Smooth muscle cell (in vitro differentiated cells): ENCODE data around the gene MSI2. TPM values are rescaled to one million over a fixed set of nuclear protein-coding genes. Genes with fewer than 3 reads are reported as not detected.

Experiments
- DNase-seq: peaks from one replicate; lab custom pipeline; 2025; ENCODE audit not compliant: unreplicated experiment; lab: John Stamatoyannopoulos, UW
- H2AFZ ChIP-seq: fragments of 200-600 bp; sonication (generic); 2 replicates; pipeline ENCODE4 v1.6.0; 2016; ENCODE audit warnings: antibody characterized with exemption, low read depth, mild to moderate bottlenecking
- H3F3A ChIP-seq: fragments of 200-600 bp; sonication (generic); 2 replicates; pipeline ENCODE4 v1.6.0; 2017; ENCODE audit warnings: antibody characterized with exemption, low read depth
- H3K27ac ChIP-seq: fragments of 200-600 bp; sonication (generic); 2 replicates; pipeline ENCODE4 v1.5.1; 2016; ENCODE audit warnings: low read depth, mild to moderate bottlenecking
- H3K27me3 ChIP-seq: fragments of 200-600 bp; sonication (generic); 2 replicates; pipeline ENCODE4 v1.6.1; 2016; ENCODE audit warnings: low read depth, mild to moderate bottlenecking
- H3K36me3 ChIP-seq: fragments of 200-600 bp; sonication (generic); 2 replicates; pipeline ENCODE4 v1.5.1; 2016; ENCODE audit warnings: low read depth
- H3K4me1 ChIP-seq: fragments of 200-600 bp; sonication (generic); 2 replicates; pipeline ENCODE4 v1.5.1; 2016; ENCODE audit warnings: low read depth
- H3K4me2 ChIP-seq: fragments of 200-600 bp; sonication (generic); 2 replicates; pipeline ENCODE4 v1.6.0; 2016; ENCODE audit warnings: mild to moderate bottlenecking
- H3K4me3 ChIP-seq: fragments of 200-600 bp; sonication (generic); 2 replicates; pipeline ENCODE4 v1.5.1; 2016; ENCODE audit warnings: mild to moderate bottlenecking
- H3K79me2 ChIP-seq: fragments of 200-600 bp; sonication (generic); 2 replicates; pipeline ENCODE4 v1.6.0; 2016; ENCODE audit warnings: low read depth, mild to moderate bottlenecking
- H3K9ac ChIP-seq: fragments of 200-600 bp; sonication (generic); 2 replicates; pipeline ENCODE4 v1.6.0; 2016; ENCODE audit warnings: low read depth
- H3K9me3 ChIP-seq: fragments of 200-600 bp; sonication (generic); replicated peaks from 2 replicates; pipeline ENCODE4 v1.5.1; 2016; ENCODE audit warnings: low read depth
- H4K20me1 ChIP-seq: fragments of 200-600 bp; sonication (generic); 2 replicates; pipeline ENCODE4 v1.6.0; 2016; ENCODE audit warnings: low read depth
- WGBS: methylation state at CpG from one replicate; pipeline ENCODE4 v1.1.7; 2016; ENCODE audit warnings: low lambda C conversion rate; 5-methylcytosine and 5-hydroxymethylcytosine counted together
- polyA plus RNA-seq: library from polyadenylated mRNA; unstranded; fragments of >200 nt; fragmentation: Nextera tagmentation; extraction: Ambion mirVana; gene quantifications from 2 replicates; pipeline ENCODE4 v1.2.1, GENCODE V29; 2016
- total RNA-seq: library from RNA; depleted of rRNA; stranded (reverse); fragments of >200 nt; gene quantifications from 2 replicates; pipeline ENCODE4 v1.2.3, GENCODE V29; 2014
- TF ChIP-seq, protein P1 (sequence below): fragments of 200-600 bp; sonication (generic); IDR thresholded peaks from 2 replicates; pipeline ENCODE4 v1.5.1; 2017; ENCODE audit warnings: borderline replicate concordance, mild to moderate bottlenecking, antibody characterized with exemption; ENCODE audit not compliant: insufficient read depth, poor library complexity, severe bottlenecking

MSI2 gene
- total and polyA plus RNA-seq, 2 experiments from 2014 or later, result 5.7 to 36.5 TPM

DNA sequence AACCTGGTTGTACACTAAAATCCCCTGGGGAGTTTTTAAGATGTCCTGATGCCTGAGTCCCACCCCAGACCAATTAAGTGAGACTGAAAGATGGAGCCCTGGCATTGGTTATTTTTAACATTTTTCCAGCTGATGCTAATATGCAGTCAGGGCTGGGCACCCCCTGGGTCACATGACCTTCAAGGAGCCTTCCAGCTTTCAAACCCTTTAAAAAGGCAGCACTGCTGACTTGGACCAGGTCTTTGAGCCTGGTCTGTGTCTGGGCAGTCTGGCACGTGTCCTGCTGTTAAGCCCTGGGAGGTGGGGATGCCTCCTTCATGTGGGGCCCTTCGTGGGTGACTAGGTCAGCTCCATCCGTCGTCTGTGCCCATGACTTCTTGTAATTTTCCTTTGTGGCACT is 286.2 kb downstream of the MSI2 start:
- Histone ChIP-seq H3K27ac (peak overlapping the region; percentile 87), H3K4me2 (peak overlapping the region; percentile 65), H3K79me2 (peaks cover 7% of the 10 kb centered on the region), H3K36me3 (no peaks in the 10 kb centered on the region), H3K4me1 (peaks cover 69% of the 10 kb centered on the region), H2AFZ (no peak overlapping the region), H3K9me3 (no peaks in the 10 kb centered on the region), H3K4me3 (no peak overlapping the region), H3K9ac (peak overlapping the region; percentile 52), H4K20me1 (no peaks in the 10 kb centered on the region), H3K27me3 (no peaks in the 10 kb centered on the region), H3F3A (peaks cover 18% of the 10 kb centered on the region)
- DNase-seq, result no peak
- TF ChIP-seq, protein P1, sequence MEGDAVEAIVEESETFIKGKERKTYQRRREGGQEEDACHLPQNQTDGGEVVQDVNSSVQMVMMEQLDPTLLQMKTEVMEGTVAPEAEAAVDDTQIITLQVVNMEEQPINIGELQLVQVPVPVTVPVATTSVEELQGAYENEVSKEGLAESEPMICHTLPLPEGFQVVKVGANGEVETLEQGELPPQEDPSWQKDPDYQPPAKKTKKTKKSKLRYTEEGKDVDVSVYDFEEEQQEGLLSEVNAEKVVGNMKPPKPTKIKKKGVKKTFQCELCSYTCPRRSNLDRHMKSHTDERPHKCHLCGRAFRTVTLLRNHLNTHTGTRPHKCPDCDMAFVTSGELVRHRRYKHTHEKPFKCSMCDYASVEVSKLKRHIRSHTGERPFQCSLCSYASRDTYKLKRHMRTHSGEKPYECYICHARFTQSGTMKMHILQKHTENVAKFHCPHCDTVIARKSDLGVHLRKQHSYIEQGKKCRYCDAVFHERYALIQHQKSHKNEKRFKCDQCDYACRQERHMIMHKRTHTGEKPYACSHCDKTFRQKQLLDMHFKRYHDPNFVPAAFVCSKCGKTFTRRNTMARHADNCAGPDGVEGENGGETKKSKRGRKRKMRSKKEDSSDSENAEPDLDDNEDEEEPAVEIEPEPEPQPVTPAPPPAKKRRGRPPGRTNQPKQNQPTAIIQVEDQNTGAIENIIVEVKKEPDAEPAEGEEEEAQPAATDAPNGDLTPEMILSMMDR, result no peak
- 47% methylated on average over 4 of the region's 4 CpGs for WGBS

DNA sequence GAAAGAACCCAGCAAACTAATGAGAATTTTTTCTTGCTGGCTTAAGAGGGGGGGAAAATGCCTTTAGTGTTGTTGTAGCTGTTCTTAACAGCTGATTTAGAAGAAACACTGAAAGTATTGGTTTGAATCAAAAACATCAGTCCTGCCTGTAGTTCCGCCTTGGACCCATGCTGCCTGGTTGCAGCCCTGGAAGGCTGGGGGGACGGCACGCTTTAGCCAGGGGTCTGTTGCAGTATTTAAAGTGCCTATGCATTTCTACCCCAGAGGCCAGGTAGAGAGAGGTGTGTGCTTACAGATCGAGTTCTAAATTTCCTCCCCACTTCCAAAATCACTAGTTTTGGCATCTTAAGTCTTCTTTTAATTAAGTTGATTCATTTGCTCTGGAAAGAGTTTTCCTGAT is 286.9 kb downstream of the MSI2 start:
- Histone ChIP-seq H3K36me3 (no peaks in the 10 kb centered on the region), H3K4me1 (peaks cover 70% of the 10 kb centered on the region), H3F3A (peaks cover 24% of the 10 kb centered on the region), H3K9ac (no peak overlapping the region), H3K27me3 (no peaks in the 10 kb centered on the region), H3K4me3 (no peak overlapping the region), H4K20me1 (no peaks in the 10 kb centered on the region), H3K79me2 (peaks cover 7% of the 10 kb centered on the region), H3K4me2 (no peak overlapping the region), H3K9me3 (no peaks in the 10 kb centered on the region), H2AFZ (no peak overlapping the region), H3K27ac (no peak overlapping the region)
- 90% methylated on average over 4 of the region's 4 CpGs for WGBS
- no peak for DNase-seq
- TF ChIP-seq, protein P1, result no peak

DNA sequence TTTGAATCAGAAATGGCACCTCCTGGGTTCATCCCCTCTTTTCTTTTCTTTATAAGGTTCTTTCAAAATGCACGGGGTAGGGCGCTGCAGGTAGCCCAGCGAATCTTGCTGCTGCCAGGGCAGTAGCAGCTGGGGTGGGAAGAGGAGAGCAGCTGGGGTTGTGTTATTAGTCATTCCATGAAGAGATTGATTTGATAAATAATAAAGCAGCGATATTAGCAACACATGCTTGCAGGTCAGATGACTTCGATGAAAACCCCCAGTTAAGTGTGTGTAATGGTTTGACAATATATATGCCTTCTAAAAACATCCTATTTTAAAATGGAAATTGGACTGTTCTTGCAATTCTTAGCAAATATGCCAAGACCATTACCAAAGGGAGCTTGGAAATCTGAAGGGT is 288.1 kb downstream of the MSI2 start:
- no peak for DNase-seq
- TF ChIP-seq, protein P1, result no peak
- H3K36me3 ChIP-seq, result no peaks in the 10 kb centered on the region
- no peaks in the 10 kb centered on the region for H3K27me3 ChIP-seq
- H3K4me3 ChIP-seq, result no peak overlapping the region
- peaks cover 7% of the 10 kb centered on the region for H3K79me2 ChIP-seq
- H2AFZ ChIP-seq, result no peak overlapping the region
- H3F3A ChIP-seq, result peaks cover 23% of the 10 kb centered on the region
- H3K4me1 ChIP-seq, result peaks cover 70% of the 10 kb centered on the region
- H3K9me3 ChIP-seq, result no peaks in the 10 kb centered on the region
- no peak overlapping the region for H3K9ac ChIP-seq
- no peak overlapping the region for H3K4me2 ChIP-seq
- 95% methylated on average over 5 of the region's 5 CpGs for WGBS
- no peaks in the 10 kb centered on the region for H4K20me1 ChIP-seq
- H3K27ac ChIP-seq, result no peak overlapping the region

DNA sequence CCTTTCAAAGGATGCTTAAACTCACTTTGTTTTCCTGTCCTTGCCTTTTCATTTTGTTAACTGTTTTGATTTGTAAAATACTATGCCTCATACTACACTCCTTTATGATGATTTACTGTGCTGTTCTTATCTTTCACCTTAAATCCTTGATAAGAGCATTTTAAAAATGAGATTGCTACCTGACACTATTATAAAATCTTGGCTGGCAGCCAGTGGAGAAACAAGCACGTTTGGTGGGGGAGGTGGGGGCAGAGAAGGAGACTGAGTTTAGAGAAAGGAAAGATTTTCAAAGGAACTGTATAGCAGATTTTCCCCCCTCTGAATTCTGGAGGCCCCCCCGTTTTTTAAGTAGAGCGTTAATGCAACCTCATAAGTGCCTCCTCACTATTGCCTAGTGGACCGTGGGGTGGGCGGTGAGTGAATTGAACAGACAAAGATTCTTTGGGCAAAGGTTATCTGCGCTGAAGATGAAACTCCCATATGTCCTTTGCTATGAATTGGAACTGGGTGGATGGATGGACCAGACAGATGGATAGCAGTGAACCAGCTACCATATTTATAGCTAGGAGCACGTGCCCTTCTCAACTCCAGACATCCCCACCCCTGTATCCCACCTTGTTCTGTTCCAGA is 288.6 kb downstream of the MSI2 start:
- no peaks in the 10 kb centered on the region for H3K36me3 ChIP-seq

More for the DNA sequence above, 288.6 kb downstream of the MSI2 start:
- H3K4me3 ChIP-seq, result no peak overlapping the region
- H3K9me3 ChIP-seq, result no peaks in the 10 kb centered on the region
- H3K27me3 ChIP-seq, result no peaks in the 10 kb centered on the region
- no peak overlapping the region for H3K27ac ChIP-seq
- no peak for DNase-seq
- TF ChIP-seq, protein P1, result no peak
- H3F3A ChIP-seq, result peaks cover 26% of the 10 kb centered on the region
- no peak overlapping the region for H3K4me2 ChIP-seq
- peaks cover 73% of the 10 kb centered on the region for H3K4me1 ChIP-seq
- H3K79me2 ChIP-seq, result peaks cover 7% of the 10 kb centered on the region
- no peaks in the 10 kb centered on the region for H4K20me1 ChIP-seq
- H3K9ac ChIP-seq, result no peak overlapping the region
- no peak overlapping the region for H2AFZ ChIP-seq
- WGBS, result 80% methylated on average over 7 of the region's 7 CpGs
